Measurements from ENCODE around the gene PRND.
"Not testable (repeated sequence)": the region's sequence is repeated elsewhere in the genome, so short reads cannot be mapped to it uniquely, and the experiment has no call there.

PRND gene

DNA sequence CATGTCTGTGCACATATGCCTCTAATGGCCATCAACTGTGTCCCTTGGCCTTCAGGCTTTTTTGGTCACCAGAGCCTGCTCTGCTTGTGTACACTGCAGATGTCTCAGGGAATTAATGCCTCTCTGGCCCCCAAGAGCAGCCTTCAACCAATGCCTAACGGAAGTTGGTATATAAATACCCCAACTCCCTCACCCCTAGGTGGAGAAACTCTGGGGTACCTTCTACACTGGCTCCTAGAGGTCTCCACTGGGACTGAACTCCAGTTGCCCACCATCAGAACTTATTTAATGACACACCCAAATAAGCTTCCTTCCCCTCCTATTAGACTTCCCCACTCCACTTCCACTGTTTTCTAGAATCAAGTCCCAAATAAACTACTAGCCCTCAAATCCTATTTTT, 43.1 kb downstream of the PRND start:
- no peak for TF ChIP-seq JUND (IDR thresholded peaks at IDR 0.05; ENCODE audit: low read depth)
- in situ Hi-C loops (cut with HindIII; ENCODE audit: low pct_unique_long_range_greater_than_20kb, low sequenced_read_pairs) = no loop called here
- DNase-seq (ENCODE audit: low read depth in 1 of 2, low spot score in 1 of 2) = no peak

DNA sequence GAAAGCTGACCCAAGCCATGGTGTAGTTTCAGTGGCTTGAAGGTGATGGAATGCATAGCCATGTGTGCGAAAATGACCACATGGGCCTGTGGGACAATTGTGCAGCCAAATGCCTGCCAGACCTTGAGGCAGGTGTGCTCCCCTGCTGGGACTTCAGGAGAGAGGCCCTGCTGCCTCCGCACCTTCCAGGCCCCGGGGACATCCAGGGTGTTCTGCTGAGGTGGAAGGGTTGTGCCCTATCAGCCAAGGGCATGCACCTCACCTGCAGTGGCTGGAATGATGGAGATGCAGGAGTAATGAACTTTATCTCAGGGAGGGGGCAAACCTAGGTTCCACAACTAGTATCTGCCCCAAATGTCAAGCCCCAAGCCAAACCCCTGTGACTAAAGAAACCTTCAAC, 44.0 kb downstream of the PRND start:
- in situ Hi-C loops (cut with HindIII; ENCODE audit: low pct_unique_long_range_greater_than_20kb, low sequenced_read_pairs) = no loop called here
- TF ChIP-seq JUND (IDR thresholded peaks at IDR 0.05; ENCODE audit: low read depth) = no peak
- no peak for DNase-seq (ENCODE audit: low read depth in 1 of 2, low spot score in 1 of 2)

DNA sequence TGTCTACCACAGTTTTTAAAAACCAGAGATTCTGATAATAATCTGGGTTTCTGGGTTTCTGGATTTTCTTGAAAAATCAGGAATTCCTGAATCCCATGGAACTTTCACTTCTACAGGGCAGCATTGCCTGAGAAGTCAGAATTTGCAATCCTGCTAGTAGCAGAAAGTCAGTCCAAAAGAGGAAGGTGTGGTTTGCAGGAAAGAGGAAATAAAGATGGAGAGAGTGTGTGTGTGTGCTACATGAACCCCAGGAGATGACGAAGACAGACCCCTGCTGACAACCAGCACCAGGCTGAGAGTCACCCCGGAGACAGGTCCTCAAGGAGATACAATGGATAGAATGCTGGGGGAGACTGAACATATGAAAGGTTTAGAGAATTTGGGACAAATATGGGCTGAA, 44.9 kb downstream of the PRND start:
- TF ChIP-seq JUND (IDR thresholded peaks at IDR 0.05; ENCODE audit: low read depth) = no peak
- in situ Hi-C loops (cut with HindIII; ENCODE audit: low pct_unique_long_range_greater_than_20kb, low sequenced_read_pairs) = no loop called here
- no peak for DNase-seq (ENCODE audit: low read depth in 1 of 2, low spot score in 1 of 2)

DNA sequence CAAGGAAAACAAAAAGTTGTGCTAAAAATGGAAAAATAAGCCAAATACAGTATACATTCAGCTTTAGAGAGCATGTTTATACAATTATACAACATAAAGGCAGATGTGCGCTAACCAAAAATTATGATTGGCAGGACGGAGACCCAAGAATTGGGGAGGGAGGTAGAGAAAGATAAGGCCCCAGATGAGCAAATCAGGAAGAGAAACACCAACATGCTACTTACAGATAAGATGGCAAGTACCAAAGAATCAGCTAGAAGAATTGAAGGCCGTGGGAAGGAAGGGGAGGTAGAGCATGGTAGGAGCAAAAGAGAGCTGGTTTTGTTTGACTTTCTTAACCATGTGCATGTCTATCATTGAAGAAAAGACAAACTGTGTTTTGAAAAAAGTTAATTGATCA, 45.4 kb downstream of the PRND start:
- in situ Hi-C loops (cut with HindIII; ENCODE audit: low pct_unique_long_range_greater_than_20kb, low sequenced_read_pairs) = no loop called here
- no peak for TF ChIP-seq JUND (IDR thresholded peaks at IDR 0.05; ENCODE audit: low read depth)
- DNase-seq (ENCODE audit: low read depth in 1 of 2, low spot score in 1 of 2) = no peak

DNA sequence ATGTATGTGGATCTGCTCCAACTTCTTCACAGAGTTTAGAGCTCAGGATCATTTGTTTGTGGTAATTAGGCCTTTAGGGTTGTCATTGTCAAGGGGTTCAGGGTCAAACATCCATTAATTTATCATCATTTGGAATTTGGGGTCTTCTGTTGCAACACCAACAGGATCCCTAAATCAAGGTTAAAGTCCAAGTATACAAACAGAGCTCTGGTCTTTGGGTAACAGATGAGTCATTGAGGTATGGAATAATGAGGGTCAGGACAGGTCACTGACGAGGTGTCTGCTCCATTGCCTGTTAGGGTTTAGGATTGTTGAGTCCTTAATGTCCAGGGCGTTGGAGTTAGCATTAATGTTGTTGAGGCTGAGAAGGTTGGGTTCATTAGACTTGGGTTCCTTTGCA, 47.6 kb downstream of the PRND start:
- no peak for DNase-seq (ENCODE audit: low read depth in 1 of 2, low spot score in 1 of 2)

DNA sequence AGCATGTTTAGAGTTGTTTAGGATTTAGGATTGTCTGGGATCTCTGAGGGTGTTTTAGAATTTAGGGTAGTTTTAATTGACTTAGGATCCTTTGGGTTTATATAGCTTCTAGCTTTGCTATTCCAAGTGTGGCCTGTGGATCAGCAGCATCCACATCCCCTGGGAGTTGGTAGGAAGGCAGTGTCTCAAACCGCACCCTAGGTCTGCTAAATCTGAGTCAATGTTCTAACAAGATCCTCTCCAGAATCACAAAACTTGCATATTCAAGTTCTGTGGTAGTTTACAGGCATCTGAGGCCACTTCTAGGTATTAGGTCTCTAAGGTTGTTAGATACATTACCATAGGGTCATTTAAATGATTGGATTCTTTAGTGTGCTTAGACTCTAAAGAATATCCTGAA, 48.3 kb downstream of the PRND start:
- in situ Hi-C loops (cut with HindIII; ENCODE audit: low pct_unique_long_range_greater_than_20kb, low sequenced_read_pairs) = no loop called here
- TF ChIP-seq JUND (IDR thresholded peaks at IDR 0.05; ENCODE audit: low read depth) = no peak
- no peak for DNase-seq (ENCODE audit: low read depth in 1 of 2, low spot score in 1 of 2)

More for the DNA sequence above, 47.6 kb downstream of the PRND start:
- TF ChIP-seq JUND (IDR thresholded peaks at IDR 0.05; ENCODE audit: low read depth) = no peak
- in situ Hi-C loops (cut with HindIII; ENCODE audit: low pct_unique_long_range_greater_than_20kb, low sequenced_read_pairs) = no loop called here

DNA sequence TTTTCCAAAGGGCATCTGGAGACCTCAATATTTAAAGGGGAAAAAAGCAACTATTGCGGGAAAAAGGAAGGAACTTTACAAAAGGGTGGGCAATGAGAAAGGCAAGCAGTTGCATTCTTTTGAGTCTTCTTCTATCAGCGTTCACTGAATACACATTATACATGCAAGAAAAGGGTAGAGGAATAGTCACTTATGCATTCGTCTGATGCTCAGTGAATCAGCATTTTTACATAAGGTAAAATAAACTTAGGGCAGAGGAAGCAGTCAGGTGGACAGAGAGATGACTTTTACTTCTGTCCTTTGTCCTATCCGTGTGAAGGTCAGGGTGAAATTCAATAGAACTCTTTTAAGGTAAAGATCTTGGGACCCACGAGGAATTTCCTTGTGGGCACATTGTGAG, 49.3 kb downstream of the PRND start:
- TF ChIP-seq JUND (IDR thresholded peaks at IDR 0.05; ENCODE audit: low read depth) = no peak
- no peak for DNase-seq (ENCODE audit: low read depth in 1 of 2, low spot score in 1 of 2)
- in situ Hi-C loops (cut with HindIII; ENCODE audit: low pct_unique_long_range_greater_than_20kb, low sequenced_read_pairs) = no loop called here

DNA sequence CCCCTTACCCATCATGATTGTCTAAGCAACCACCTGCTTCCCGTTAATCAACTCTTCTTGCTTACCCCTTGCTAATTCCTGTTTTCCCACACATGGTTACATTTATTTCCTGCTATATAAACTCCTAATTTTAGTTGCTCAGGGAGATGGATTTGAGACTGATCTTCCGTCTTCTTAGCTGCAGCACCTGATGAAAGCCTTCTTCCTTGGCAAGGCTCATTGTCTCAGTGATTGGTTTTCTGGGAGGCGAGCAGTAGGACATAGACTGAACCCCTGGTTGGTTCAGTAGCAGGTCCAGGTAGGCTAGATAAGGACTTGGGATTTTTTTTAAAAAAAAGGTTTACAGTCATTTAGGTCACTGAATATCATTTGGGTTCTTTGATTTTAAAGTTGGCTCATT, 50.4 kb downstream of the PRND start:
- no peak for TF ChIP-seq JUND (IDR thresholded peaks at IDR 0.05; ENCODE audit: low read depth)
- DNase-seq (ENCODE audit: low read depth in 1 of 2, low spot score in 1 of 2) = no peak
- in situ Hi-C loops (cut with HindIII; ENCODE audit: low pct_unique_long_range_greater_than_20kb, low sequenced_read_pairs) = no loop called here

DNA sequence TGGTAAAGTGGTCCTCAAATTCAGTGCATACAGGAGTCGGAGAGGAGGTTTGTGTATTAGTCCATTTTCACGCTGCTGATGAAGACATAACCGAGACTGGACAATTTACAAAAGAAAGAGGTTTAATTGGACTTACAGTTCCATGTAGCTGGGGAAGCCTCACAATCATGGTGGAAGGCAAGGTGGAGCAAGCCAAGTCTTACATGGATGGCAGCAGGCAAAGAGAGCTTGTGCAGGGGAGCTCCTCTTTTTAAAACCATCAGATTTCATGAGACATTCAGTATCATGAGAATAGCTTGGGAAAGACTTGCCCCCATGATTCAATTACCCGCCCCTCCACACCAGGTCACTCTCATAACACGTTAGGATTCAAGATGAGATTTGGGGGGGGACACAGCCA, 51.3 kb downstream of the PRND start:
- in situ Hi-C loops (cut with HindIII; ENCODE audit: low pct_unique_long_range_greater_than_20kb, low sequenced_read_pairs); DNase-seq (ENCODE audit: low read depth in 1 of 2, low spot score in 1 of 2): not testable (repeated sequence)

DNA sequence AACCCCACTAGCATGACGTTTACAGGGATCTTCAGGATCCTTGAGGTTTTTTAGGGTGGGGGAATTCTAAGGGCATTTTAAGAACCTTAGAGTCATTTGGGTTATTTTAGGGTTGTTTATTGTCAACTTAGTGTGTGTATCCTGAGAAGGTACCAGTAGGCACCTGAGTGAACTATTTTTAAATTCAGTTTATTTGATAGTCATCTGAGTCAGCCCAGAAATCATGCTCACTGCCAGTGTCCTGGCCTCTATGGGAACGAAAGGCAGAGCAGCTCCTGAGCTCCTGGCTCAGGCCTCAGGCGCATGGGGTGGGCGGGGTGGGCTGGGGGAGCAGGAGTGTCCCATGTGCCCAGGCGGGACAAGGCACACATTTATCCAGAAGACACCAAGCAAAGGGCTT, 52.0 kb downstream of the PRND start:
- DNase-seq (ENCODE audit: low read depth in 1 of 2, low spot score in 1 of 2) = no peak
- in situ Hi-C loops (cut with HindIII; ENCODE audit: low pct_unique_long_range_greater_than_20kb, low sequenced_read_pairs) = no loop called here
- no peak for TF ChIP-seq JUND (IDR thresholded peaks at IDR 0.05; ENCODE audit: low read depth)

DNA sequence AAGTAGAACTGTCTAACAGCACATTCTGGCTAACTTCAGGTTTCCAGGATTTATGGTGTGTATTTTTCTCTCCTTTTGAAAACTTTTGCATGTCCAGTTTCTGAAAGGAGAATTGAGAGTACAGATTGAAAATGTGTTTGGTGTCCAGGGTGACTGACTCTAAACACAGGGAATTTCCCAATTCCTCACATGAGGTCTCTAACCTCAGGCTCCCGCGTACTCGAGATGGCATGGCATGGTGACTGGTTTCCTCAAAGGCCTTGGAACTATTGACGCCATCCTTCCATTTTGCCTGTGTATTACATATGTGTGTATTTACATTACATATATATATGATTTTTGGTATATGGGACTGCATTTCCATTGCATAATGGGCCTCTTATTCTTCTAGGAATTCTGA, 52.5 kb downstream of the PRND start:
- no peak for TF ChIP-seq JUND (IDR thresholded peaks at IDR 0.05; ENCODE audit: low read depth)
- no peak for DNase-seq (ENCODE audit: low read depth in 1 of 2, low spot score in 1 of 2)
- in situ Hi-C loops (cut with HindIII; ENCODE audit: low pct_unique_long_range_greater_than_20kb, low sequenced_read_pairs) = no loop called here

DNA sequence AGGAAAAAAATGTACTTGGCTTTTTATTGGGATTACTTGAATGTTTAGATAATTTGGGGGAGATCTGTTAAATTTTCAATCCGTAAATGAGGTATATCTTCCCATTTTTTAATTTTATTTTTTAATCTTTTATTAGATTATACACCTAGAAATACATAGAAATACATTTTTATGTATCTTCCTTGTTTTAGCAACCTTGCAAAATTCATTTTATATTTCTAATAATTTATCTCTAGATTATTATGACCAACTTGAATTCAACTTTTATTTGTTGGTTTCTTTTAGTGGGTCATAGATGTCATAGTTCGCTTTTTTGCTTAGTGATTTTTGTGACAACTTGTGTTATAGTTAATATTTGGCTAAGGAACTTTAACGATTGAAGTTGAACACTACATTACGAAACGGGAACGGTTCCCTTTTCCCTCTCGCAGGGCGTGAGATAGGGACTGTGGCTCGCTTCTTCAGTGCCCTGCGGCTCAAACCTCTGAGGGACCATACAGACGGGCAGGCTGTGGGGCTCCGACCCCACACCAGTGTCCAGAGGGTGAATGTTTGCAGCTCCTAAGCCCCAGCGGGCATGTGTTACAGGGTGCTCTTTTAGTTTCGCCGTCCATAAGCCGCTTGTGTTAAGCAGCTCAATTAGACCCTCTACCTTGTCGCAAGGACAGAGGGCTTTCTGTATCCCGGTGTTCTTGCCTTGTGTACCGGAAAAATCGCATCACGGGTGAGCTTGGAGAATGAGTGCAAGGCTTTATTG, 53.8 kb downstream of the PRND start:
- in situ Hi-C loops (cut with HindIII; ENCODE audit: low pct_unique_long_range_greater_than_20kb, low sequenced_read_pairs) = no loop called here
- no peak for TF ChIP-seq JUND (IDR thresholded peaks at IDR 0.05; ENCODE audit: low read depth)
- DNase-seq (ENCODE audit: low read depth in 1 of 2, low spot score in 1 of 2) = no peak

DNA sequence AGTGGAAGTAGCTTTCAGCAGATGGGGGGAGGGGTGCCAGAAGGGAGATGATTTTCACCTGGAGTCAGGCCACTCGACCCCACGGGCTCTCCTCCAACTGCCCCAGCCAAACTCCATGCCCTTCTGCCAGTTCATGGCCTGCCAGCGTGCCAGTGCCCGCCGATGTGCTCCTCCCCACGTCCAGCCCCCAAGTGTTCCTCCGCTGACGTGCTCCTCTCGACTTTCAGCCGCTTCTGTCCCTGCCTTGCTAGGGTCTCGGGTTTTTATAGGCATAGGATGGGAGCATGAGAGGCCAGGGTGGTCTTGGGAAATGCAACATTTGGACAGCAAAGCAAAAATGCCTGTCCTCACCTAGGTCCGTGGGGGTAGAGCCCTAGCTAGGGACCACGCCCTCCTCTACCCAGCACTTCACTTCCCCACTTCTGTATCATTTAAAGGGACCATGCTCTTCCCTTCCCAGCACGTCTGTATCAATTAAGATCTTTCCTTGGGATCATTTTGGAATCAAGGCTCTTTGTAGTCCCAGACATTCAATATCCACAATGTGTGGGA, 54.4 kb downstream of the PRND start:
- in situ Hi-C loops (cut with HindIII; ENCODE audit: low pct_unique_long_range_greater_than_20kb, low sequenced_read_pairs) = no loop called here
- no peak for DNase-seq (ENCODE audit: low read depth in 1 of 2, low spot score in 1 of 2)
- no peak for TF ChIP-seq JUND (IDR thresholded peaks at IDR 0.05; ENCODE audit: low read depth)

All from T47D (cell line).